HEK293T (cell line): Measurements from ENCODE around the gene CPN1.

Source experiments
- ELF4 ChIP-seq: fragments of 450-650 bp; IDR thresholded peaks from 2 replicates; pipeline ENCODE4 v1.6.1; 2017; ENCODE audit warnings: antibody characterized with exemption
- FOXA1 ChIP-seq: fragments of 450-650 bp; IDR thresholded peaks from 2 replicates; pipeline ENCODE4 v1.6.1; 2016; ENCODE audit warnings: mild to moderate bottlenecking
- FOXK2 ChIP-seq: fragments of 450-650 bp; IDR thresholded peaks from 2 replicates; pipeline ENCODE4 v1.6.1; 2016; ENCODE audit warnings: mild to moderate bottlenecking
- FOXM1 ChIP-seq: fragments of 450-650 bp; IDR thresholded peaks from 2 replicates; pipeline ENCODE4 v1.6.1; 2017; ENCODE audit warnings: mild to moderate bottlenecking, borderline replicate concordance
- SP1 ChIP-seq: fragments of 450-650 bp; IDR thresholded peaks from 2 replicates; pipeline ENCODE4 v1.6.1; 2017
- TARDBP ChIP-seq: fragments of 450-650 bp; IDR thresholded peaks from 2 replicates; pipeline ENCODE4 v1.6.1; 2016
- ZNF384 ChIP-seq: fragments of 450-650 bp; IDR thresholded peaks from 2 replicates; pipeline ENCODE4 v1.6.1; 2016

GRCh38 chr10:99998889-99999288, 82.8 kb downstream of the CPN1 start:
- TF ChIP-seq FOXK2 (no peak), TARDBP (no peak), FOXA1 (no peak), SP1 (no peak), ELF4 (no peak), FOXM1 (no peak), ZNF384 (no peak)
